ENCODE data around the gene EPM2AIP1.

DNA sequence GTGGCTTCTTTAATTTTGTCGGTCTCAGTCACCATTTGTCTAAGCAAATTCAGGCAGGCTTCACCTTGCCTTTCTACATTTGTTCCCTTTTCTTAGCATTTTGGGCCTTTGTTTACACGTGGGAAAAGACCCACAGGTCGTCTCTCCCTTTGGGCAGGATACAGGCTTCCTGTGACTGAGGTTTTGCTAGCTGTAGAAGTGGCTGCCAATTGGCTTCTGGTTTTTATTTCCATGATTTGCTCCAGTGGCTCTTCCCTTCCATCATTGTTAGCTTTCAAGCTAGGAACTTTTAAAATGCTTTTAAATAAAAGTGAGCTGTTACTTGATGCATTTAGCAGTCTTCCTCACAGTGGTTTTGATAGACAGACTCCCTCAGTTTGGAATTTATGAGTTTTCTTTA lies 37.7 kb upstream of the EPM2AIP1 start:
- TF ChIP-seq GATA2 (IDR thresholded peaks at IDR 0.05; ENCODE audit: low read depth, low read length), result no peak
- no peak for TF ChIP-seq GATA3 (IDR thresholded peaks at IDR 0.05; ENCODE audit: low read depth, low read length)
